Ectodermal cell (in vitro differentiated cells): Measurements from ENCODE around the gene TRIM16.
"Not testable (repeated sequence)": the region's sequence is repeated elsewhere in the genome, so short reads cannot be mapped to it uniquely, and the experiment has no call there.

Experiments
- H3K27ac ChIP-seq: 2 replicates; pipeline ENCODE4 v1.7.0; 2013; ENCODE audit warnings: mild to moderate bottlenecking, low read depth, low read length; ENCODE audit not compliant: insufficient read depth, poor library complexity, severe bottlenecking
- H3K27me3 ChIP-seq: 2 replicates; pipeline ENCODE4 v1.7.0; 2013; ENCODE audit warnings: mild to moderate bottlenecking, low read length; ENCODE audit not compliant: insufficient read depth, control insufficient read depth, poor library complexity, severe bottlenecking
- H3K36me3 ChIP-seq: one replicate; pipeline ENCODE4 v1.7.0; 2013; ENCODE audit warnings: low read length; ENCODE audit not compliant: control insufficient read depth, insufficient read depth
- H3K4me1 ChIP-seq: one replicate; pipeline ENCODE4 v1.7.0; 2013; ENCODE audit warnings: low read length; ENCODE audit not compliant: control insufficient read depth, insufficient read depth
- H3K4me3 ChIP-seq: 2 replicates; pipeline ENCODE4 v1.7.0; 2013; ENCODE audit warnings: low read depth, low read length, control low read depth; ENCODE audit not compliant: insufficient read depth
- H3K9me3 ChIP-seq: 2 replicates; pipeline ENCODE4 v1.7.0; 2013; ENCODE audit warnings: mild to moderate bottlenecking, low read length, moderate library complexity; ENCODE audit not compliant: control insufficient read depth
- WGBS, 2 experiments: methylation state at CpG; one replicate each; pipeline ENCODE4 v1.1.7; 2013; ENCODE audit warnings: missing lambda C conversion rate in 2 of 2; 5-methylcytosine and 5-hydroxymethylcytosine counted together

The TRIM16 gene

DNA sequence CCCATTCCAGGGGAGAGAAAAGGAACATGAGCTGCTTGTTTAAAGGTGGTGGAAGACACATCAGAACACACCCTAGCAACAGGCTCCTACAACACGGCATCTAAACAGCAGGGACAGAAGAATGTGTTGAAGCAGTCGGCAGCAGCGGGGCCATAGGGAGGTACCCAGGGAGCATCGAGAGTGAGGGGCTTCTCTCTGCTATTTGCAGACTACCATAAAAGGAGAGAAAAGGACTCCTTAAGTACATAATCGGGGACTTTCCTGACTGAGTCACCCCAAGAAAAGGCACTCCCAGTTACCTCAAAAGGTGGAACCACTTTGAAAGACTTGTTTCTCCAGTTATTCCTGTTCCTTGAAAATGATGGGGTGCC, 38.2 kb downstream of the TRIM16 start:
- not testable (repeated sequence) for H3K36me3 ChIP-seq, H3K27me3 ChIP-seq, H3K9me3 ChIP-seq, H3K4me3 ChIP-seq
- WGBS, 2 experiments: 27 to 28% methylated on average over 2 to 5 of the region's 5 CpGs
- peak overlapping the region; percentile 69 for H3K27ac ChIP-seq
- peaks cover 19% of the 10 kb centered on the region for H3K4me1 ChIP-seq

DNA sequence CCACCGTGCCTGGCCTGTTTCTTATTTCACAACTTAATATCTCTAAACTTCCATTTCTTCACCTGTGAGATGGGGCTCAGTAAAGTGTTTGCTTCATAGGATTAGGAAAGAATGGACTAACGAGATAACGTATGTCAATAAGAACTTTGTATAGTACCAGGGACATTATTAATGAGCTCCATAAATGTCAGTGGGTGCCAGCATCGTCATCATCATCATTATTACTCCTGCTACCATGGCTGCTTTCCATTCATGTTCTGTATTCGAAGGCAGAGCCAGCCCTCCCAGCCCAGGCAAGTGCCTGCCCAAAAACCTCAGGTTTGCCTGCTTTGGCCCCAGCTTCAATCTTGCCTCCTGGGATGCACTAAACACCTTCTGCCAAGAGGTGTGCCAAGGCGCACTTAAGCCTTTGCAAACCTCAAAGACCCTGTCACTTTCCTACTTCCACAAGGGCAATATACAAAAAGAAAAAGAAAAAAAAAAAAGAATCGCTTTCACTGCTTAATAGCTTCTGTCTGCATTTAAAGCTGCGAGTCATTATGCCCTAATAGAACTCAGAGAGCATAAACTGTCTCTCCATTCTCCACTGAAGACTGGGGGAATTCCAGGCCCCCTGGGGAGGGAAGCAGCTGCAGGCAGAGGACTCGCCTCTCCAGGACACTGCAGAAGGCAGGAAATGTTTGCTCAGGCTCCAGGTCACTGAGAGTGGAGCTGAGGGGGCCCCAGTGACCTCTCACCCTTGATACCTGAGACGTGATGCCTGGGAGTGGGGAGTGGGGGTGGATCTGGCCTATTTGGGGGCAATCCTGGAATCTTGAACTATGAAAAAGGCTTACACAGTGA, 38.8 kb downstream of the TRIM16 start:
- peak overlapping the region; percentile 69 for H3K27ac ChIP-seq
- WGBS, 2 experiments: 38 to 42% methylated on average over 7 to 8 of the region's 10 CpGs
- H3K9me3 ChIP-seq: not testable (repeated sequence)

DNA sequence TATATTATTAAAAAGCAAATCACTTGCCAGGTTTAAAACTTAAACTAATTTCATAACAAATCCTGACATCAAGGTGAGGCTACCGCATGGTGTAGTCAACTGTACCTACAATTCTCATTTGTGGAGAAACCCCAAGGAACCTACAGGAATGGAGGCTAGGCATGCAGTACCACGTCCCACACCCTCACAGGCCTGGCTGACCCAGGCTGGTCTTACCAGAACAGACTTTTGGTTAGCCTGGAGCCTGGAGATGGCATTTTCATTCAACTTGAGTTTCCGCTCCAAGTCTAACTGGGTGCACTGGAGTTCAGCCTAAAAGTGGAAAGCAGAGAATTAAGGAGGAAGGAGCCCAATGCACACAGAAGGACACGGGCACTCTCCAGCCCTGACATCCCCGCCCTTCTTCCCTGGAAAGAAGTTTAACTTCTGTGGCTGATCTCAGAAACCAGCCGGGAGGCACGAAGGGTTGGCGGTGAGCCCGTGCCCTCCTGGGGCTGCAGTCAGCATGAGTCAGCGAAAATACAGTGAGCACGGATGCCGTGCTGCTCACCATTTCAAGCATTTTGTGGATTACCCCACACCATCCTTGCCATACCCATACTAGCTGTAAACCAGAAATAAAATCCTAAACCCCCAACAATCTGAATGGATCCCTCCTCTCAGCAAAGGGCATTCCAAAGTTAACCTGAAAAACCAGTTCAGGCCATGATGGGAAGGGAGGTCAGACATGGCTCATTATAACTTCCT, 41.4 kb downstream of the TRIM16 start:
- WGBS, 2 experiments: no CpG with 5 or more reads among the region's 12 CpGs
- H3K27ac ChIP-seq, H3K27me3 ChIP-seq, H3K36me3 ChIP-seq, H3K9me3 ChIP-seq, H3K4me3 ChIP-seq: not testable (repeated sequence)
- H3K4me1 ChIP-seq: peaks cover 11% of the 10 kb centered on the region

More for the DNA sequence above, 38.8 kb downstream of the TRIM16 start:
- H3K4me1 ChIP-seq: peaks cover 15% of the 10 kb centered on the region
- not testable (repeated sequence) for H3K36me3 ChIP-seq, H3K4me3 ChIP-seq, H3K27me3 ChIP-seq

DNA sequence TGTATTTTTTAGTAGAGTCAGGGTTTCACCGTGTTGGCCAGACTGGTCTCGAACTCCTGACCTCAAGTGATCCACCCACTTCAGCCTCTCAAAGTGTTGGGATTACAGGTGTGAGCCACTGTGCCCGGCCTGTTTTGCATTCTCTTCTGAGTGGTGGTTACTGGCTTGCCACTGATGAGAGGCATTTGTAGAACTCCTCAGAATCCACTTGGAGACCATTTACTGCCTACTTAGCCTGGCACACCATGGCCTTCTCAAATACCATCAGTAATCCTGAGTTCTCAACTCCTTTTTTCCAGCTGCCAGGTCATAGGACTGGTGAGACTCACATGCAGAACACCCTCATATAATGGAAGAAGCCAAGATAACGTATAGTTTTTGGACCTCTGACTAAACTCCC, 42.1 kb downstream of the TRIM16 start:
- not testable (repeated sequence) for H3K27me3 ChIP-seq, H3K27ac ChIP-seq, H3K36me3 ChIP-seq, H3K9me3 ChIP-seq, H3K4me3 ChIP-seq
- peaks cover 11% of the 10 kb centered on the region for H3K4me1 ChIP-seq
- WGBS, 2 experiments: 82% methylated on average over 2 of the region's 4 CpGs; no CpG with 5 or more reads in 1 of the 2 experiments

DNA sequence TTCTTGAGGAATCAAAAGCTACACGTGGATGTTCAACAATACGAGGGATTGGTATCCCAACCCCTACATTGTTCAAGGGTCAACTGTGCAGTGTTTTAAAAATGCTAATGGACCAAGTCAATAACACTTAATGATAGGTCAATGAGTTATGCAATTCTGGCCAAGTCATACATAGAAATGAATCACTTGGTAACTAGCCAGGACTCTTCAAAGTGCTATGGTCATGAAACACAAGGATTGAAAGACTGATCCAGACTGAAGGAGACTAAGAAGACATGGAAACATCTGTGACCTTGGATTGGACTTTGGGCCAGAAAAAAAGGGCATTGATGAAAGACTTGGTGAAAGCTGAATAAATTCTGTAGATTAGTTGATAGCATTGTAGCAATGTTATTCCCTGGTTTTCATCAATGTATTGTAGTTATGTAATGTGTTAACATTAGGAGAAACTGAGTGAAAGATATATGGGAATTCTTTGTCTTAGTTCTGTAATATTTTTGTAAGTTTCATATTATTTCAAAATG, 53.1 kb downstream of the TRIM16 start:
- WGBS, 2 experiments: 86 to 97% methylated on average over 2 of the region's 2 CpGs
- not testable (repeated sequence) for H3K4me1 ChIP-seq, H3K4me3 ChIP-seq, H3K36me3 ChIP-seq, H3K27ac ChIP-seq, H3K27me3 ChIP-seq, H3K9me3 ChIP-seq

DNA sequence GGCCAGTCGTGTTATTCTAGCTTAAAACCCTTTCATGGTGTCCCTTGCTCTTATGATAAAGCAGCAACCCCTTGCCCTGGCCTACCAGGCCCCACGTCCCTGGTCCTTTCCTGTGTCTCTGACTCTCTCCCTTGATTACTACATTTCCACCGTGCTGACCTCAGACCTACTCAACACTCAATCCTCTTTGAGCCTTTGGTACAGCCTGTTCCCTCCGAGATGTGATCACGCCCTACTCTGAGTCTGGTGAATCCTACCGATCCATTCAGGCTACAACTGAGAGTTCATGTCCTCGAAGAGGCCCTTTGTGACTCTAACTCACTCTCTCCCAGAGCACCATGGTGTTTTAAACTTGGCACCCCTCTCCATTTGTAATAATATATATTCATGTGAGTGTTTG, 54.1 kb downstream of the TRIM16 start:
- H3K4me3 ChIP-seq, H3K4me1 ChIP-seq, H3K27me3 ChIP-seq, H3K36me3 ChIP-seq, H3K27ac ChIP-seq, H3K9me3 ChIP-seq: not testable (repeated sequence)
- 92 to 93% methylated on average over 7 of the region's 7 CpGs for WGBS, 2 experiments

DNA sequence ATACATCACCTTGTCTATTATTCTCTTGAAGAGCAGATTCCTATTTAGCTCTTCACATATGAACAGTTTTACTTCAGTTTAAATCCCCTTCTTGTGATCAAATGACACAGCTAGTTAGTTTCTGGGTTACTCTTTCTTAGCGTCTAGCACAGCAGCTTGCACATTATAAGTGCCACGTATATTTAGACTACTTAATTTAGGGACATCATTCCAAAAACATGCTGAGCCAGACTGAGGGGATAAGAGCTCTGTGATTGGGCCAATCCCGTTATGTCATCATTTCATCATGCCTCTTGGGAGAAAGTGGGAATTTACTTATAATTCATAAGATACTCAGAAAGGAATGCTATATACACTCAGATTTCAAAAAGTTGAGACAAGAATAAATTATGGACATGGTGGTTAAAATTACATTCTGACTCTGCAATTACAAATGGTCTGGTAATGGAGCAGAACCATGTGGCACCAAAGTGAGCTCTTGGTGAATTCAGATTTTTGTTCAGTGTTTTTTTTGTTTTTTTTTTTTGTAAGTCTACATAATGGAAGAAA, 60.4 kb downstream of the TRIM16 start:
- 87 to 96% methylated on average over 3 of the region's 3 CpGs for WGBS, 2 experiments
- not testable (repeated sequence) for H3K36me3 ChIP-seq, H3K27ac ChIP-seq, H3K27me3 ChIP-seq, H3K4me3 ChIP-seq, H3K4me1 ChIP-seq, H3K9me3 ChIP-seq

DNA sequence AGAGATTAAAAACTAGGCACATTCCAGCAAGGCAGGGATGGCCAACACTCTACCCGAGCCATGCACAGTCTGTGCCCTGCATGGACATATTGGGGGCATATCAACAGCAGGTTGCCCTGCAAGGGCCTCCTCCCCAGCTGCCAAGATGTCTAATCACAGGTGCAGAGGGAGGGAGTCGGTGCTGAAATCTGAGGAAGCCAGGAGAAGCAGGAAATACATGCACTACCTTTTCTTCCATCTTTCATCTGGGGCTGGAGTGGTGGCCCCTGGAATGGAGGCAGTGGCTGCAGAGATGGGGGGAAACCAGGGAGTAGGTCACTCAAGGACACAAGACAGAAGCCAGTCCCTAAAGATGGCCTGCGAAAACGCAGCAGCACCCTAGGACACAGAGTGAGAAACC, 60.9 kb downstream of the TRIM16 start:
- not testable (repeated sequence) for H3K27me3 ChIP-seq, H3K4me3 ChIP-seq, H3K36me3 ChIP-seq, H3K9me3 ChIP-seq, H3K4me1 ChIP-seq, H3K27ac ChIP-seq
- 95 to 96% methylated on average over 3 of the region's 4 CpGs for WGBS, 2 experiments

DNA sequence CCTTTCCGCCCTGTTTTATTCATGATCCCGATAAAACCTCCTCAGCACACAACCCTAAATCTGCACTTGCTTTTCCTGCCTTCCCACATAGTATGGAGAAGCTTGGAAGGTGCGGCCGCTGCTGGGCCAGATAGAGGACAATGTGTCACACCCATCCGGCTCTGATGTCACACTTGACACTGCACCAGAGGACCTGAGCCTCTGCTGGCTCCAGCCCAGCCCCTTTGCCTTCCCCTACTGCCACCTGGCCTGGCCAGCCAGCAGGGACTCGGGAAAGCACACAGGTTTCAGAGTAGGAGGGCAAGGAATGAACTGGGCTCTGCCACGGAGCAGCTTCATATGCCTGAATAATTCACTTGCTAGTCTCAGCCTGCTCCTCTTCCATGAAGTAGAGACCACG, 62.0 kb downstream of the TRIM16 start:
- 95 to 98% methylated on average over 5 of the region's 8 CpGs for WGBS, 2 experiments
- H3K4me3 ChIP-seq, H3K9me3 ChIP-seq, H3K27ac ChIP-seq, H3K4me1 ChIP-seq, H3K36me3 ChIP-seq, H3K27me3 ChIP-seq: not testable (repeated sequence)

DNA sequence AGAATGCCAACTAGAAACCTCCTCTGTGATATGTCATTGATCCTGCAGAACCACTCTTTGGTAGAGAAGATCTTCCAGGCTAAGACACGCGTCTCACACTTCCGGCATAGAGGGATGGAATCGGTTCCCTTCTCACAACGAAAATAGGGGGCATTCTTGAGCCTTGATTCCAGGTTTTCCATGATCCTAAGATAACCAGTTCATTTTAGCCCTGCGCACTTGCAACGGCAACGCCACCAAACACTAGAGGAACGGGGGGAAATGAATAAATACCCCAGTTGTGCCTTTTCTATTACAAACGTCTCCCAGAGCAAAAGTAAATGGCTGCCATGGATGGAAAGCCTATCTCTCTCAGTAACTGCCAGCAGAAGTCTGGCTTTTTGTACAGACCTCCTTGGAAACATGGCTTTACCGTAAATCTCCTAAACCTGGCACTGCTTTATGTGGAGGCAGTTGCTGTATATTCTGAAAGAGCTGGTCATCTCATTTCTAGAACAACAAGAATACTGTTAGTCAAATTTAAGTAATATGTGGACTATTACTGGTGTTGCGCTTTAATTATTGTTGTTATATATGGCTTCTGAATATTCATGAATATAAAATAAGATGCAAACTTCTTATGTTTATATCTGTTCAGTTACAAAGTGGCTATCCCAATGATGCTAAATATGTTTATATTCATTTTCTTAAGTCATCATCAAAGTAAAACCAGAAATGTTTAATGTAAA, 64.6 kb downstream of the TRIM16 start, which contains the start of gene FBXW10B:
FBXW10B (minus strand) TSS at position 374 of the 728 bp plus-strand sequence; CDS start at position 182, 192 bp downstream.
- H3K4me3 ChIP-seq, H3K36me3 ChIP-seq, H3K4me1 ChIP-seq, H3K9me3 ChIP-seq, H3K27me3 ChIP-seq, H3K27ac ChIP-seq: not testable (repeated sequence)
- WGBS, 2 experiments: 51 to 76% methylated on average over 3 to 9 of the region's 12 CpGs
